GM12872 (cell line): ENCODE data around the gene ACP4.

Experiments used
- CTCF ChIP-seq: IDR thresholded peaks from 3 replicates; pipeline ENCODE4 v1.5.1; 2011; ENCODE audit warnings: low read depth, mild to moderate bottlenecking, low read length, moderate library complexity; ENCODE audit not compliant: insufficient read depth

ACP4 gene

GRCh38 chr19:50822661-50823208 is 32.5 kb downstream of the ACP4 start:
- no peak for TF ChIP-seq CTCF

GRCh38 chr19:50823389-50824042 is 33.3 kb downstream of the ACP4 start, which contains the start of gene KLK1:
Gene KLK1 (minus strand): TSS chr19:50823787. CDS start chr19:50823748, 39 bp downstream.
- TF ChIP-seq CTCF = no peak

- no peak for TF ChIP-seq CTCF
These were observed 36.5 kb downstream of the ACP4 start for GRCh38 chr19:50826492-50827240.

GRCh38 chr19:50827476-50827875 is 37.3 kb downstream of the ACP4 start:
- no peak for TF ChIP-seq CTCF

- no peak for TF ChIP-seq CTCF
These were observed 39.6 kb downstream of the ACP4 start for GRCh38 chr19:50829801-50830200.

- TF ChIP-seq CTCF = no peak
These were observed 40.2 kb downstream of the ACP4 start for GRCh38 chr19:50830266-50831025.

- TF ChIP-seq CTCF = no peak
These were observed 40.8 kb downstream of the ACP4 start for GRCh38 chr19:50831026-50831396.
